H9 (cell line): Measurements from ENCODE around the gene PPM1H. TPM values are rescaled to one million over a fixed set of nuclear protein-coding genes. Genes with fewer than 3 reads are reported as not detected.

Experiments used
- DNase-seq: peaks from one replicate; pipeline ENCODE4 v3.0.0-alpha.2; 2017
- H2AFZ ChIP-seq: one replicate; pipeline ENCODE4 v1.6.1; 2013; ENCODE audit warnings: mild to moderate bottlenecking, low read length, control low read depth, moderate library complexity
- H2AK5ac ChIP-seq: 2 replicates; pipeline ENCODE4 v1.6.1; 2013; ENCODE audit warnings: low read length, control low read depth, mixed read lengths; ENCODE audit not compliant: insufficient read length
- H2BK120ac ChIP-seq: one replicate; pipeline ENCODE4 v1.6.1; 2013; ENCODE audit warnings: low read depth, mild to moderate bottlenecking, low read length, control low read depth, inconsistent platforms; ENCODE audit not compliant: poor library complexity, severe bottlenecking
- H2BK12ac ChIP-seq: 2 replicates; pipeline ENCODE4 v1.6.1; 2013; ENCODE audit warnings: low read length, control low read depth, mixed read lengths, low read depth; ENCODE audit not compliant: insufficient read length
- H2BK15ac ChIP-seq: 2 replicates; pipeline ENCODE4 v1.6.1; 2013; ENCODE audit warnings: low read depth, low read length, control low read depth
- H2BK20ac ChIP-seq: one replicate; pipeline ENCODE4 v1.6.1; 2013; ENCODE audit warnings: low read depth, mild to moderate bottlenecking, low read length, control low read depth, inconsistent platforms; ENCODE audit not compliant: poor library complexity, severe bottlenecking
- H2BK5ac ChIP-seq: 2 replicates; pipeline ENCODE4 v1.6.1; 2013; ENCODE audit warnings: low read length, control low read depth, mixed read lengths; ENCODE audit not compliant: insufficient read length
- H3K14ac ChIP-seq: 2 replicates; pipeline ENCODE4 v1.6.1; 2013; ENCODE audit warnings: low read length, control low read depth; ENCODE audit not compliant: insufficient read depth
- H3K18ac ChIP-seq: 2 replicates; pipeline ENCODE4 v1.6.1; 2013; ENCODE audit warnings: low read depth, mild to moderate bottlenecking, mixed read lengths, low read length, control low read depth; ENCODE audit not compliant: insufficient read length
- H3K23ac ChIP-seq: 2 replicates; pipeline ENCODE4 v1.6.1; 2013; ENCODE audit warnings: low read length, control low read depth, mixed read lengths, low read depth; ENCODE audit not compliant: insufficient read length
- H3K23me2 ChIP-seq: 2 replicates; pipeline ENCODE4 v1.6.1; 2013; ENCODE audit warnings: low read depth, mild to moderate bottlenecking, mixed read lengths, low read length, control low read depth; ENCODE audit not compliant: insufficient read length, poor library complexity, severe bottlenecking
- H3K27ac ChIP-seq: 2 replicates; pipeline ENCODE4 v1.5.1; 2013; ENCODE audit warnings: low read length, control low read depth, mixed read lengths, low read depth; ENCODE audit not compliant: insufficient read length
- H3K27me3 ChIP-seq: 2 replicates; pipeline ENCODE4 v1.6.1; 2013; ENCODE audit warnings: low read length, control low read depth, inconsistent platforms; ENCODE audit not compliant: insufficient read depth
- H3K4ac ChIP-seq: 2 replicates; pipeline ENCODE4 v1.6.1; 2013; ENCODE audit warnings: low read depth, mild to moderate bottlenecking, control low read depth, inconsistent platforms, low read length, moderate library complexity
- H3K4me1 ChIP-seq: 2 replicates; pipeline ENCODE4 v1.6.1; 2013; ENCODE audit warnings: low read length, control low read depth, inconsistent platforms; ENCODE audit not compliant: insufficient read depth
- H3K4me2 ChIP-seq: 2 replicates; pipeline ENCODE4 v1.6.1; 2013; ENCODE audit warnings: low read length, control low read depth, mixed read lengths; ENCODE audit not compliant: insufficient read length, insufficient read depth
- H3K56ac ChIP-seq: 2 replicates; pipeline ENCODE4 v1.6.1; 2013; ENCODE audit warnings: low read depth, mild to moderate bottlenecking, mixed read lengths, low read length, control low read depth; ENCODE audit not compliant: insufficient read length
- H3K79me1 ChIP-seq: 2 replicates; pipeline ENCODE4 v1.6.1; 2013; ENCODE audit warnings: low read depth, mild to moderate bottlenecking, moderate library complexity, low read length, control low read depth, inconsistent platforms; ENCODE audit not compliant: insufficient read depth, poor library complexity, severe bottlenecking
- H3K79me2 ChIP-seq: 2 replicates; pipeline ENCODE4 v1.6.1; 2013; ENCODE audit warnings: low read length, control low read depth, inconsistent platforms; ENCODE audit not compliant: insufficient read depth
- H3K9ac ChIP-seq: 2 replicates; pipeline ENCODE4 v1.6.1; 2013; ENCODE audit warnings: low read length, control low read depth, mixed read lengths; ENCODE audit not compliant: insufficient read length; ENCODE audit errors: extremely low read depth
- H3K9me3 ChIP-seq: one replicate; pipeline ENCODE4 v1.6.1; 2013; ENCODE audit warnings: low read depth, low read length, inconsistent platforms; ENCODE audit not compliant: control insufficient read depth
- H3T11ph ChIP-seq: one replicate; pipeline ENCODE4 v1.6.1; 2013; ENCODE audit warnings: mild to moderate bottlenecking, low read length, control low read depth, inconsistent platforms
- H4K20me1 ChIP-seq: one replicate; pipeline ENCODE4 v1.6.1; 2013; ENCODE audit not compliant: control insufficient read depth, insufficient read length, insufficient read depth
- H4K5ac ChIP-seq: 2 replicates; pipeline ENCODE4 v1.6.1; 2013; ENCODE audit warnings: low read depth, mild to moderate bottlenecking, mixed read lengths, low read length, control low read depth; ENCODE audit not compliant: insufficient read length
- H4K8ac ChIP-seq: replicated peaks from 2 replicates; pipeline ENCODE4 v1.6.1; 2013; ENCODE audit warnings: low read length, control low read depth, mixed read lengths, low read depth; ENCODE audit not compliant: insufficient read length
- H4K91ac ChIP-seq: 2 replicates; pipeline ENCODE4 v1.6.1; 2013; ENCODE audit warnings: low read depth, mild to moderate bottlenecking, moderate library complexity, mixed read lengths, low read length, control low read depth; ENCODE audit not compliant: insufficient read length
- H3K27ac Mint-ChIP-seq, 3 experiments: 2 replicates in 2 of 3; 3 replicates in 1 of 3; pipeline ENCODE4 v1.8.0; 2020 to 2021; ENCODE audit warnings: mixed read lengths in 3 of 3, mild to moderate bottlenecking in 1 of 3, moderate library complexity in 1 of 3
- H3K27me3 Mint-ChIP-seq: 2 replicates; pipeline ENCODE4 v1.8.0; 2021; ENCODE audit warnings: low read depth, mild to moderate bottlenecking, moderate library complexity, mixed read lengths
- H3K36me3 Mint-ChIP-seq, 3 experiments: 2 replicates in 2 of 3; 3 replicates in 1 of 3; pipeline ENCODE4 v1.8.0; 2020 to 2021; ENCODE audit warnings: low read depth in 3 of 3, mixed read lengths in 3 of 3; ENCODE audit not compliant: insufficient read depth in 1 of 3
- H3K4me1 Mint-ChIP-seq, 2 experiments: 2 replicates each; pipeline ENCODE4 v1.8.0; 2020; ENCODE audit warnings: mixed read lengths in 2 of 2
- H3K4me3 Mint-ChIP-seq, 2 experiments: 2 replicates in 1 of 2; 3 replicates in 1 of 2; pipeline ENCODE4 v1.8.0; 2020 to 2021; ENCODE audit warnings: mild to moderate bottlenecking in 2 of 2, mixed read lengths in 2 of 2, moderate library complexity in 1 of 2
- H3K9me3 Mint-ChIP-seq, 2 experiments: 2 replicates in 1 of 2; 3 replicates in 1 of 2; pipeline ENCODE4 v1.8.0; 2020; ENCODE audit warnings: mild to moderate bottlenecking in 2 of 2, mixed read lengths in 2 of 2, moderate library complexity in 1 of 2
- WGBS: extraction: QIAGEN DNeasy Blood & Tissue Kit; methylation state at CpG from one replicate; pipeline ENCODE4 v1.1.7; 2013; ENCODE audit warnings: missing lambda C conversion rate, low lambda C conversion rate, mixed read lengths; ENCODE audit not compliant: insufficient read length; ENCODE audit errors: extremely low coverage; 5-methylcytosine and 5-hydroxymethylcytosine counted together
- total RNA-seq: library from RNA; stranded (reverse); gene quantifications from 2 replicates; pipeline ENCODE4 v1.2.1, GENCODE V29; 2021
- TF ChIP-seq, protein P1 (sequence below): fragments of 200-600 bp; sonication (generic); conservative IDR thresholded peaks from 3 replicates; pipeline ENCODE4 v1.8.0; 2021; ENCODE audit warnings: antibody characterized with exemption, mild to moderate bottlenecking

The PPM1H gene
- total RNA-seq, 1 experiment from 2014 or later, result 22.1 TPM

DNA sequence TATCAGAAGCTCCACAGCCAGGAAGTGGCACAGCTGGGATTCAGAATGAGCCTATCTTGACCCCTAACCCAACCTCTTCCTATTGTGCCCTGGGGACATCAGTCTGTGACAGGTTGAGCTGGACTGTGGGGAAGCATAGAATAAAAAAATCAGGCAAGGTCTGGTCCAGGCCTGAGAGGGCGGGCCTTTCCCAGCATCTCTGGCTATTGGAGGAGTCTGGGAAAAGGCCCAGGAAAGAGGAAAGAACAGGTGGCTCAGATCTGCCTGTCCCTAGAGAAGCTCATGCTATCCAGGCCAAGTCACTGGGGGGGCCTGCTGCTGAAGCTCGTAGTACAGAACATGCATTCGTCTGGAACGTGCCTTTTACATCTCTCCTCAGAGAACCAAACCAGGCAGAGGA, 100.5 kb downstream of the PPM1H start:
- no CpG with 5 or more reads among the region's 4 CpGs for WGBS
- no peak overlapping the region for H2AFZ ChIP-seq
- no peak overlapping the region for H2BK120ac ChIP-seq
- no peaks in the 10 kb centered on the region; the same call in 1 of the 2 replicates for H3K79me2 ChIP-seq
- no peaks in the 10 kb centered on the region for H3K9me3 ChIP-seq
- no peak overlapping the region for H3K27ac ChIP-seq
- no peak overlapping the region for H2AK5ac ChIP-seq
- H3K4me2 ChIP-seq, result no peak overlapping the region
- H3K4ac ChIP-seq, result no peak overlapping the region
- H3K14ac ChIP-seq, result no peak overlapping the region
- H4K91ac ChIP-seq, result no peak overlapping the region
- no peak overlapping the region for H3K18ac ChIP-seq
- no peak overlapping the region for H3K9ac ChIP-seq
- no peak overlapping the region for H4K8ac ChIP-seq
- no peaks in the 10 kb centered on the region; the same call in 1 of the 2 replicates for H3K4me1 ChIP-seq
- H4K5ac ChIP-seq, result no peak overlapping the region
- no peaks in the 10 kb centered on the region for H3K79me1 ChIP-seq
- no peaks in the 10 kb centered on the region for H3K23me2 ChIP-seq
- no peak overlapping the region for H2BK15ac ChIP-seq
- no peak overlapping the region for H2BK20ac ChIP-seq
- H3K23ac ChIP-seq, result no peak overlapping the region
- no peak overlapping the region for H3K27ac Mint-ChIP-seq
- no peaks in the 10 kb centered on the region for H3K27me3 ChIP-seq
- no peak overlapping the region for H3K56ac ChIP-seq
- H3K36me3 Mint-ChIP-seq, result peaks cover 8 to 17% (median 11%) of the 10 kb centered on the region in 3 experiments; a peak in 5 of 7 replicates
- H3K4me3 Mint-ChIP-seq, result no peak overlapping the region
- peaks cover 4 to 10% of the 10 kb centered on the region in 2 experiments; a peak in 3 of 4 replicates for H3K4me1 Mint-ChIP-seq
- H3K9me3 Mint-ChIP-seq, result no peaks in the 10 kb centered on the region
- no peak overlapping the region for H2BK12ac ChIP-seq
- TF ChIP-seq, protein P1, sequence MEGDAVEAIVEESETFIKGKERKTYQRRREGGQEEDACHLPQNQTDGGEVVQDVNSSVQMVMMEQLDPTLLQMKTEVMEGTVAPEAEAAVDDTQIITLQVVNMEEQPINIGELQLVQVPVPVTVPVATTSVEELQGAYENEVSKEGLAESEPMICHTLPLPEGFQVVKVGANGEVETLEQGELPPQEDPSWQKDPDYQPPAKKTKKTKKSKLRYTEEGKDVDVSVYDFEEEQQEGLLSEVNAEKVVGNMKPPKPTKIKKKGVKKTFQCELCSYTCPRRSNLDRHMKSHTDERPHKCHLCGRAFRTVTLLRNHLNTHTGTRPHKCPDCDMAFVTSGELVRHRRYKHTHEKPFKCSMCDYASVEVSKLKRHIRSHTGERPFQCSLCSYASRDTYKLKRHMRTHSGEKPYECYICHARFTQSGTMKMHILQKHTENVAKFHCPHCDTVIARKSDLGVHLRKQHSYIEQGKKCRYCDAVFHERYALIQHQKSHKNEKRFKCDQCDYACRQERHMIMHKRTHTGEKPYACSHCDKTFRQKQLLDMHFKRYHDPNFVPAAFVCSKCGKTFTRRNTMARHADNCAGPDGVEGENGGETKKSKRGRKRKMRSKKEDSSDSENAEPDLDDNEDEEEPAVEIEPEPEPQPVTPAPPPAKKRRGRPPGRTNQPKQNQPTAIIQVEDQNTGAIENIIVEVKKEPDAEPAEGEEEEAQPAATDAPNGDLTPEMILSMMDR, result no peak
- no peak overlapping the region for H2BK5ac ChIP-seq
- H3K27me3 Mint-ChIP-seq, result no peaks in the 10 kb centered on the region
- no peaks in the 10 kb centered on the region for H4K20me1 ChIP-seq
- no peak overlapping the region for H3T11ph ChIP-seq
- no peak for DNase-seq
